T-helper 9 cell (primary cell): ENCODE measurements around the gene GPR171.

Experiments used
- DNase-seq: peaks from one replicate; pipeline ENCODE4 v3.0.0-alpha.2; 2020

GPR171 gene

GRCh38 chr3:151213151-151213550, 10.1 kb upstream of the GPR171 start:
- DNase-seq: no peak

GRCh38 chr3:151210676-151211381, 7.8 kb upstream of the GPR171 start:
- DNase-seq: no peak

GRCh38 chr3:151209654-151210053, 6.6 kb upstream of the GPR171 start:
- no peak for DNase-seq

GRCh38 chr3:151206201-151206600, 3.2 kb upstream of the GPR171 start:
- no peak for DNase-seq

- no peak for DNase-seq
Measured at GRCh38 chr3:151205482-151205881, 2.5 kb upstream of the GPR171 start.

GRCh38 chr3:151204530-151205402, 1.8 kb upstream of the GPR171 start:
- DNase-seq: no peak

GRCh38 chr3:151201051-151201730, 1.8 kb downstream of the GPR171 start:
- DNase-seq: no peak

GRCh38 chr3:151200586-151200985, 2.4 kb downstream of the GPR171 start:
- DNase-seq: no peak

- DNase-seq: no peak
Measured at GRCh38 chr3:151199554-151200438, 3.2 kb downstream of the GPR171 start.

GRCh38 chr3:151198849-151199248, 4.2 kb downstream of the GPR171 start:
- no peak for DNase-seq

GRCh38 chr3:151197981-151198767, 4.8 kb downstream of the GPR171 start:
- no peak for DNase-seq

- no peak for DNase-seq
Measured at GRCh38 chr3:151197228-151197627, 5.8 kb downstream of the GPR171 start.

GRCh38 chr3:151196434-151196833, 6.6 kb downstream of the GPR171 start:
- no peak for DNase-seq

- DNase-seq: no peak
Measured at GRCh38 chr3:151195826-151196225, 7.2 kb downstream of the GPR171 start.

- no peak for DNase-seq
Measured at GRCh38 chr3:151192545-151192944, 10.5 kb downstream of the GPR171 start.

GRCh38 chr3:151191095-151191494, 11.9 kb downstream of the GPR171 start:
- DNase-seq: no peak

GRCh38 chr3:151183265-151183671, 19.7 kb downstream of the GPR171 start:
- no peak for DNase-seq

GRCh38 chr3:151182349-151183079, 20.5 kb downstream of the GPR171 start:
- DNase-seq: no peak

- no peak for DNase-seq
Measured at GRCh38 chr3:151178208-151178845, 24.7 kb downstream of the GPR171 start.

- no peak for DNase-seq
Measured at GRCh38 chr3:151175952-151176351, 27.1 kb downstream of the GPR171 start.
